Natural killer cell treated with Interleukin-12 subunit alpha and Interleukin-12 subunit beta and Interleukin-15 and Interleukin-18, amount 100 ng/mL, for 72 hours (primary cell): Measurements from ENCODE around the gene ESF1. TPM values are rescaled to one million over a fixed set of nuclear protein-coding genes. Genes with fewer than 3 reads are reported as not detected.
A peak's percentile ranks its signal among the peaks of the same experiment; 100 is the strongest.

Experiments
- ATAC-seq, 2 donors: fragments of 150-1000 bp; cut with Tn5 transposase in 1 of 2; sonication (Bioruptor Pico), chemical (Tn5 transposase) in 1 of 2; 2 replicates each; pipeline ENCODE4 v1.10.0; 2021
- DNase-seq: peaks from one replicate; pipeline ENCODE4 v3.0.0; 2022; ENCODE audit warnings: low spot score
- H3K27ac Mint-ChIP-seq, 2 donors: 1 replicate in 1 of 2; 2 replicates in 1 of 2; pipeline ENCODE4 v1.8.0; 2022; ENCODE audit warnings: mixed read lengths in 2 of 2, mild to moderate bottlenecking in 1 of 2, moderate library complexity in 1 of 2
- H3K27me3 Mint-ChIP-seq, 2 donors: 1 replicate in 1 of 2; 2 replicates in 1 of 2; pipeline ENCODE4 v1.8.0; 2022; ENCODE audit warnings: mixed read lengths in 2 of 2
- H3K36me3 Mint-ChIP-seq: one replicate; pipeline ENCODE4 v1.8.0; 2022; ENCODE audit warnings: mixed read lengths
- H3K4me1 Mint-ChIP-seq, 2 donors: 1 replicate in 1 of 2; 2 replicates in 1 of 2; pipeline ENCODE4 v1.8.0; 2022; ENCODE audit warnings: low read depth in 2 of 2, mixed read lengths in 2 of 2, mild to moderate bottlenecking in 1 of 2
- H3K4me3 Mint-ChIP-seq: one replicate; pipeline ENCODE4 v1.8.0; 2022; ENCODE audit warnings: mixed read lengths
- H3K9me3 Mint-ChIP-seq: 2 replicates; pipeline ENCODE4 v1.8.0; 2022; ENCODE audit warnings: mixed read lengths
- total RNA-seq, 2 donors: library from RNA; stranded (reverse); gene quantifications; one replicate each; pipeline ENCODE4 v1.2.3, GENCODE V29; 2022

The ESF1 gene
- total RNA-seq, 2 donors from 2014 or later, result 18.2 to 31.7 TPM

DNA sequence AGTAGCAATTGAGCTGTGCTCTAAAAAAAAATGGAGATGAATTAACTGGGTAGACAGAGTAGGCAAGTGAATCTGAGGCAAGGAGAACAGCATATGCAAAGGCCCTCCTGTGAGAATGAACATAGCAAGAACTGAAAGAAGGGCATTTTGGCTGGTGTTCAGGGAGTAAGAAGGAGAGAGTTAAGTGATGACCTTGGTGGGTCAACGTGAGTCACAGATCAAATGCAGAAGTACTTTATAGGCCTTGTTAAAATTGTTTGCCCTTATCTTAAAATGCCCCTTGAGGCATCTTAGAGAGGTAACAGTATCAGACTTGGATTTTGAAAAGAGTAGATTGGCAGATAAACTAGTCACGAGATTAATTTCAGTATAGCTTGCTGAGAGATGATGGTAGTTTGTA lies 24.7 kb upstream of the ESF1 start:
- Mint-ChIP-seq H3K36me3 (peaks cover 8% of the 10 kb centered on the region), H3K27me3 (no peaks in the 10 kb centered on the region), H3K4me1 (no peaks in the 10 kb centered on the region), H3K9me3 (no peaks in the 10 kb centered on the region), H3K4me3 (no peak overlapping the region), H3K27ac (no peak overlapping the region)
- ATAC-seq (no peak), DNase-seq (no peak)

DNA sequence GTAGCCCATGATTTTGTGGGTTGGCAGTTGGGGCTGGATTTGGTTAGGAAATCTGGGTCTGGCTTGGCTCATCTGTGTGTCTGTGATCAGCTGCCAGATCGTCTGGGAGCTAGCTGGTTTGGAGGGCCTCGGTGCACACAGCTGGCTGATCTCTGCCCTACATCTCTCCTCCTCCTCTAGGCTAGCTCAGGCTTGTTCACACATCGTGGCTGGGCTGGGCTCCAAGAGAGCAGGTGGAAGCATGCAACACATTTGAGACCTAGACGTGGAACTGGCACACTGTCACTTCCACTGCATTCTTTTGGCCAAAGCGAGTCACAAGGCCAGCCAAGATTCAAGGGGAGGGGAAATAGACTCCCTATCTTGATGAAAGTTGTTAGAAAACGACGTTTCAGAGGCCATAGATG lies 16.0 kb upstream of the ESF1 start:
- Mint-ChIP-seq H3K4me3 (no peak overlapping the region), H3K4me1 (peaks cover 5% of the 10 kb centered on the region in 2 donors), H3K36me3 (peaks cover 25% of the 10 kb centered on the region), H3K9me3 (no peaks in the 10 kb centered on the region), H3K27ac (no peak overlapping the region), H3K27me3 (no peaks in the 10 kb centered on the region)
- no peak for DNase-seq
- ATAC-seq, result no peak

DNA sequence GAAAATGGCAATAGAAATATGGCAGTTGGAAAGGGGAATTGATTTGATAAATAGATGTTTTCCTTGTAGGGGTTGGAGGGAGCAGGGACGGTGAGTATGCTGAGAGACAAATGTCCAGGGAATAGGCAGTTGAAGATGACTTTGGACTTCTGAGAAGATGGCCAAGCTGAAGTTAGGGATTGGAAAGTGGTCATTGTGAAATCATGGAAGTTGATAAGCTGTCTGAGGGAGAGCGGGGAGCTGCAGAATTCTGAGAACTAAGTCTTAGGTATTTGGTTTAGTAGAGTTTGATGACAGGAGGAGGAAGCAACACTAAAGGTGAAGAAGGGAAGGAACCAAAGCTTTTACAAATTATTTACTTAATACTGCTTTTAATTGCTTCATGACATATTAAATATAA lies 15.3 kb upstream of the ESF1 start:
- DNase-seq (no peak), ATAC-seq (no peak)
- Mint-ChIP-seq H3K4me1 (peaks cover 5% of the 10 kb centered on the region in 2 donors), H3K27me3 (no peaks in the 10 kb centered on the region), H3K36me3 (peaks cover 25% of the 10 kb centered on the region), H3K27ac (no peak overlapping the region), H3K4me3 (no peak overlapping the region), H3K9me3 (no peaks in the 10 kb centered on the region)

DNA sequence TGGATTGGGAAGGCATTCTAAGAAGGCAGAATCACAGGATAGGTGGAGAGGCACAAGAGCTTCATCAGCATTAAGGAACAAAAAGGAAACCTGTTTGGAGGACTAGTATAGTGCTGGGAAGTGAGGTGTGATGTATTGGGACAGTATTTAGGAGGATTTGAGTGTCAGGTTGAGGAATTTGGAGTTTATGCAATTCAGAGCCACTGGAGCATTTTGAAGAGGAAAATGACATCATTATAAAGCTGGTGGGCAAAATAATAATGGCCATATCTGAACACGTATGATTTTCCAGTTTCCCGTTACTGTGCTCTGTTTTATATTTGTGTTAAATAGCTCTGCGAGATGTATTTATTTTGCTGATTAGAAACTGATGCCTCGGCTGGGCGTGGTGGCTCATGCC lies 14.3 kb upstream of the ESF1 start:
- DNase-seq (no peak), ATAC-seq (no peak)
- Mint-ChIP-seq H3K36me3 (peaks cover 25% of the 10 kb centered on the region), H3K4me3 (no peak overlapping the region), H3K27me3 (no peaks in the 10 kb centered on the region), H3K4me1 (peaks cover 5% of the 10 kb centered on the region in 2 donors), H3K9me3 (no peaks in the 10 kb centered on the region), H3K27ac (no peak overlapping the region)

DNA sequence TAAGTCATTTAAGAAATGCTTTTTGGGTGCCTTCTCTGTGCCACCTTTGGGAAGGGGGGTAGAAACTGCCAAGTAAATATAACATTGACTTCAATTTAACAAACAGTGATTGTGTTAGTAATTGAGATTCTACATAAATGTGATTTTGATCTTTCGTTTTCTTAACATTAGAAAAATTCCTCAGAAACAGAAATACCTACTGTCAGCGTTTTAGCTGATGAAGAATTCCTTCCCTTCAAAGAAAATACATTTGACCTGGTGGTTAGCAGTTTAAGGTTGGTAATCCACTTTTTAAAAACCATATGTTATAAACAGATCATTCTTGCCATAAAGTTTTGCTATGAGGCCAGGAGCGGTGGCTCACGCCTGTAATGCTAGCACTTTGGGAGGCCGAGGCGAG lies 9.9 kb upstream of the ESF1 start:
- H3K4me1 Mint-ChIP-seq, result peaks cover 9 to 13% of the 10 kb centered on the region in 2 donors
- no peaks in the 10 kb centered on the region for H3K9me3 Mint-ChIP-seq
- H3K4me3 Mint-ChIP-seq, result no peak overlapping the region
- H3K27me3 Mint-ChIP-seq, result no peaks in the 10 kb centered on the region
- H3K36me3 Mint-ChIP-seq, result peaks cover 36% of the 10 kb centered on the region
- DNase-seq (no peak), ATAC-seq (no peak)
- no peak overlapping the region for H3K27ac Mint-ChIP-seq

DNA sequence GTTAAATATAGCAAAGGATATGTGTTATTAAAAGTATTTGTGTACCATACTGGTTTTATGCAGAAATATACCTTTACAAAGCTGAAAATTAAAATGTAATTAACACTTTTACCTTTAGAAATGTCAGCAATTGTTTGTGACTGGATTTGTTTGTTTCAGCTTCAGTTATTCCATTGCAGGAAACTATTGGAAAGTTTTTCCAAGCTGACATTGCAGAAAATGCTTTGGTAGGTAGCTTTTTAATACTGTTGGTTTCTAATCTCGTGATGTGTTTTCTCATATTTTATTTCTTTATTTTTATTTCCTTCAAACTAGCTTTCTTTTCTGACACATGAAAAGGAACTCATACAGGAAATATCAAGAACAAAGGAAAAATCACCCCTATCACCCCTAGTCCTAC lies 8.3 kb upstream of the ESF1 start:
- DNase-seq (no peak), ATAC-seq (no peak)
- no peak overlapping the region for H3K4me3 Mint-ChIP-seq
- H3K27ac Mint-ChIP-seq, result no peak overlapping the region
- H3K36me3 Mint-ChIP-seq, result peaks cover 30% of the 10 kb centered on the region
- peaks cover 7 to 8% of the 10 kb centered on the region in 2 donors for H3K4me1 Mint-ChIP-seq
- H3K9me3 Mint-ChIP-seq, result no peaks in the 10 kb centered on the region
- H3K27me3 Mint-ChIP-seq, result no peaks in the 10 kb centered on the region

DNA sequence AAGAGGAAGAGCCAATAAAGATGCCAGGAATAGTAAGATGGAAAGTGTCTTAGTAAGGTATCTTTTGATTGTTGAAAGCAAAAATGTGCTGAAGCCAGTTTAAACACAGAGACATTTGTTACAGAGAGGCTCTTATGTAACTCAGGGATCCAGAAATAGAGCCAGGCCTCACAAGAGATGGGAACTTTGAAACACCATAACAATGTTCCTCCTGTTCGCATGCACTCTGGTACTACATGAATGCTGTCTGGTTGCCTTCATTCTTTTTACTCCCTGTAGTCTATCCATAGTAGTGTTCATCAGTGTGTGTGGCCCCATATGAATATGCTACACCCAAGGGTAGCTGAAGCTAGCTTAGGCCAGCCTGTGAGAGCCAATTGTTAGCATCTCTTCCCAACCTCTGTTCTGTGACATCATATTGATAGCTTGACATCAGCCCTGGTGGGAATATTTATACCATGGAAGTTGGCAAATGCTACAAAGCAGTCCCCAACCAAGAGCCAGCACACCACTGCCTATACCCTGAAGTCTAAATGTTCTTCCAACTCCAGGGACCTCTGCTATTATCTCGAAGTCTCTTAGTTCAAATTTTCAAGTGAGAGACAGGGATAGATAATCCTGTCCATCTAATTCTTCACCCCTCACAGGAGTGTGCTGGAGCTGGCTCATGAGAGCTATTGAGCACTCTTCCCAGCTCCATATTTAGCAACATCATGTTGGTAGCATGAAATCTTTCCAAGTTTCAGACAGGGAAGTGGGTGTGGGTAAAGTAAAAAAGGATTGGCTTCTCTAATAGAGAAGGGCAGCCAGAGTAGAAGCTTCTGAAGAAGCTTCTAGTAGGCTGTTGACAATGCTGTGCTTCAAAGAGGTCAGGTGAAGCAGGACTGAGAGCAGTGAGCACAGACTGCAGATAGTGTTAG lies 7.1 kb upstream of the ESF1 start:
- Mint-ChIP-seq H3K27me3 (no peaks in the 10 kb centered on the region), H3K27ac (no peak overlapping the region), H3K9me3 (no peaks in the 10 kb centered on the region), H3K36me3 (peaks cover 29% of the 10 kb centered on the region), H3K4me3 (no peak overlapping the region), H3K4me1 (peaks cover 12 to 14% of the 10 kb centered on the region in 2 donors)
- DNase-seq (no peak), ATAC-seq (no peak)

DNA sequence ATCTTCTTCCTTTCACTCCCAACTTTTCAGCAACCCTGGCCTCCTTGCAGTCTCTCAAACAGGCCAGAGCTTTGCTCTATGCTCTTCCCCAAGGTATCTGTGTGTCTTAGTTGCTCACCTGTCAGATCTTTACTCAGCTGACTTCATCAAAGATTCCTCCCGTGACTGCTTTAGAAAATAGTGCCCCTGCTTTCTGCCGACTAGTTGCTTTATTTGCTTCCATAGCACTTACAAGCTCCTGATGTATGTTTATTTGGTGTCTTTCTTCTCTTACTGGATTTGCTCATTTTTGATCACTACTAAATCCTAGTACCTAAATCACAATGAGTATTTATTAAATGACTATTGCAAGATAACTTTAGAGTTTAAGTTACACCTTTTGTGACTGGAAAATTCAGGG lies 6.0 kb upstream of the ESF1 start:
- no peaks in the 10 kb centered on the region for H3K27me3 Mint-ChIP-seq
- DNase-seq (no peak), ATAC-seq (no peak)
- H3K36me3 Mint-ChIP-seq, result peaks cover 29% of the 10 kb centered on the region
- peaks cover 23 to 25% of the 10 kb centered on the region in 2 donors for H3K4me1 Mint-ChIP-seq
- H3K4me3 Mint-ChIP-seq, result no peak overlapping the region
- no peaks in the 10 kb centered on the region for H3K9me3 Mint-ChIP-seq
- no peak overlapping the region for H3K27ac Mint-ChIP-seq

DNA sequence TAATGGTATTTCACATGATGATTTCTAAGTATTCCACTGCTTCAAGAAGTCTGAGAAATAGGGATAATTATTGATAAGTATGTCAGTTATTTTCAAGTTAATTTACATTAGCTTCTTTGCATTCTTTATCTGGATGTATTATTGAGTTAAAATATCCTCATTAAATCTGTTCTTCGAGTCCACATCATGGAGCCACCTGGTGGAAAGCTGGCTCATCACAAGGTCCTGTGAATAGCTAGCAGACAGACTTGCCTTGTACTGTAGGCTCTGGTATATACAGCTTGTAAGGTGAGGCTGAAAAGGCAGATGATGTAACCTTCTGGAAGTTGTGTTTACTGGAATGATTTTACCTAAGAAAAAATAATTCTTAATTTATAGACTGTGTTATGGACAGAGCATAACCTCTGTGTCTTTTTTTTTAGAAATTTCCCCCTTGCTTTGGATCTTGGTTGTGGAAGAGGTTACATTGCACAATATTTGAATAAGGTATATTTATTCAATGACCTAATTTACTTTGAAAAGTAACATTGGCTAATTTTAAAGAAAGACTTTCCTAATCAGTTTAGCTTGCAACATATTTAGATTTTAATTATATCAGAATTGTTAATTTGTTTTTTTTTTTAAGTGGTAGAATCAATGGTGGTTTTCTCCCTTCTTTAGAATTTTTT lies 3.6 kb upstream of the ESF1 start:
- H3K36me3 Mint-ChIP-seq, result peaks cover 29% of the 10 kb centered on the region
- H3K27ac Mint-ChIP-seq, result no peak overlapping the region
- H3K4me1 Mint-ChIP-seq, result peaks cover 29 to 45% of the 10 kb centered on the region in 2 donors
- H3K4me3 Mint-ChIP-seq, result no peak overlapping the region
- ATAC-seq (no peak), DNase-seq (no peak)
- H3K9me3 Mint-ChIP-seq, result no peaks in the 10 kb centered on the region
- H3K27me3 Mint-ChIP-seq, result no peaks in the 10 kb centered on the region

DNA sequence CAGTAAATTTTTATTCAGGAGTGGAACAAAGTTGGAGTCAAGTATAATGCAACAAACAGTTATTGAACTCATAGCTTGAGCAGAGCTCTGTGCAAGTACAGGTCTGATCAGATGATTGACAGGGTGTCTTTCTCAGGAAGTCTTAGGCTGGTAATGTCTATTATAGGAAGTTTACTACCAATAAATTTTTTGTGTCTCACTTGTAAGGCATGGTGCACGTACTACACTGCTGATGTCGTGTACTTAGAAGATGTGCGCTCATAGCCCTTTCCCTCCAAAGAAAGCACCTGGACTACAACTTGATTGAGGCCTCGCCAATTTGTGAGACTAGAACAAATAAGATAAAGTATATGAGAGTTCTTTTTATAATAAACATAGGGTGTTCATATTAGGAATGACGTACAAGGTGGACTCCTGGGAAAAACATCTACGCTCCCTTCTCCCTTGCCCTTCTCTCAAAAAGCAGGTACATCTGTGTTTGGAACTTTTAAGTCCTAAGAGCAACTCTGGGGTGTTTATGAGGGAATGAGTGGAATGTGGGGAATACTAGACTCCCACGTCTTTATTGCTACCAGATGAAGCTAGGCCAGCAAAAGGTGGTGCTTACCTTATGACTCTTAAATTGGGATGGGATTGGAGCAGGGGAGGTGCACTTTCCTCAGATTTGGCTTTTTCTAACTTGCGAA lies 1.6 kb upstream of the ESF1 start:
- peak overlapping the region; percentile 89 to 96 for H3K27ac Mint-ChIP-seq
- H3K4me3 Mint-ChIP-seq, result peak overlapping the region; percentile 94
- H3K4me1 Mint-ChIP-seq, result peaks cover 29 to 45% of the 10 kb centered on the region in 2 donors
- ATAC-seq, result no peak
- H3K9me3 Mint-ChIP-seq, result no peaks in the 10 kb centered on the region
- no peak for DNase-seq
- H3K36me3 Mint-ChIP-seq, result peaks cover 31% of the 10 kb centered on the region
- no peaks in the 10 kb centered on the region for H3K27me3 Mint-ChIP-seq

DNA sequence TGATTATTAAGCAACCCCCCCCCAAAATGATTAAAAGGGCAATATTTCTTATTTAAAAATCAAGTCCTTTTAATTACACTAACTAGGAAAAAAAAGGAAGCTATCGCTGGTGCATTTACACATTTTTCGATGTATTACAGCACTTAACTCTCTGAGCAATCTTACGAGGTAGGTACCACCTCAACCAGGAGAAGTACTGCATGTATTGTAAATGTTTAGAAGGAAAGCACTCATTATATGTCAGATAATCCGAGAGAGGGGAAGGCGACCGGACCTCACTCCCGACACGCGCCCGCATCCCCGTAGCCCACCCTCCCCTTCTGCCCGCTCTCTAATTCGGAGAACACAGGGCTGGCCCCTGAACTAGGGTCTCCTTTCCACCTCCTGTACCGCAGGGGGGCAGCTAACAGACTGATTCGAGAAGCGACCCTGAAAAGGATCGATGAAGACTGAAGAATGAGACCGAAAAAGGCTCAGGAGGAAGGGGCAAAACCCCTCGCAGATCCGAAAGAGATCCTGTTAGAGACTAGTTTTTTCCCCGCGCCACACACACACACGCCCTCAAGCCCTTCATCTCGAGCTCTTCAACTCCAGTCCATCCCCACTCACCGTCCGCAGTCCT lies 337 bp downstream of the ESF1 start:
- ATAC-seq, result peak in 1 of 2 donors; percentile 36
- Mint-ChIP-seq H3K4me3 (peak overlapping the region; percentile 94), H3K9me3 (no peaks in the 10 kb centered on the region), H3K27ac (peak overlapping the region; percentile 89 to 96), H3K4me1 (peaks cover 28 to 38% of the 10 kb centered on the region in 2 donors), H3K36me3 (peaks cover 14% of the 10 kb centered on the region), H3K27me3 (no peaks in the 10 kb centered on the region)
- no peak for DNase-seq

DNA sequence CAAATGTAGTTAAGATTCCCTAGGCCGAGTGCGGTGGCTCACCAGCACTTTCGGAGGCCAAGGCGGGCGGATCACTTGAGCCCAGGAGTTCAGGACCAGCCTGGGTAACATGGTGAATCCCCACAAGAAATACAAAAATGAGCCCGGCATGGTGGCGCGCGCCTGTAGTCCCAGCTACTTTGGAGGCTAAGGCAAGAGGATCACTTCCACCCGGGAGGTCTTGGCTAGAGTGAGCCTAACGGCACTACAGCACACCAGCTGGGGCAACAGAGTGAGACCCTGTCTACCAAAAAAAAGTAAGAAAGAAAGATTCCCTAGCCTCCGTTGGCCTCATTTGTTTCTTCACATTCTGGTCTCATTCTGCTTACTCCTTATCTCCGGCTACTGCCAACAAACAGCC lies 1.2 kb downstream of the ESF1 start:
- Mint-ChIP-seq H3K9me3 (no peaks in the 10 kb centered on the region), H3K4me1 (peaks cover 28 to 38% of the 10 kb centered on the region in 2 donors), H3K27ac (no peak overlapping the region), H3K27me3 (no peaks in the 10 kb centered on the region), H3K36me3 (peaks cover 14% of the 10 kb centered on the region), H3K4me3 (peak overlapping the region; percentile 94)
- DNase-seq, result no peak
- ATAC-seq, result no peak

DNA sequence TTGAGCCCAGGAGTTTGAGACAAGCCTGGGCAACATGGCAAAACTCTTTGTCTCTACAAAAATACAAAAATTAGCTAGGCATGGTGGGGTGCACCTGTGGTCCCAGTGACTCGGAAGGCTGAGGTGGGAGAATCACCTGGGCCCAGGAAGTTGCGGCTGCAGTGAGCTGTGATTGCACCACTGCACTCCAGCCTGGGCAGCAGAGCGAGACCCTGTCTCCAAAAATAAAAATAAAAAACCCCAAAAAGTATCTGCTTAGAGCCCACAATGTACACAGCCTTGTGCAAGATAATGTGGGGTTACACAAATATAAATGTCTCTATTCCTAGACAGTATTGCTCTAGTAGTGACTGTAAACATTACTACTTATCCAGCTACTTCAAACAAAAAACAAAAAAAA lies 5.9 kb downstream of the ESF1 start:
- Mint-ChIP-seq H3K4me1 (peaks cover 17 to 19% of the 10 kb centered on the region in 2 donors), H3K9me3 (no peaks in the 10 kb centered on the region), H3K36me3 (peaks cover 28% of the 10 kb centered on the region), H3K27ac (no peak overlapping the region), H3K4me3 (no peak overlapping the region), H3K27me3 (no peaks in the 10 kb centered on the region)
- DNase-seq (no peak), ATAC-seq (no peak)
